ENCODE measurements around the gene VSIG10.

- TF ChIP-seq EZH2phosphoT487 (IDR thresholded peaks at IDR 0.05; ENCODE audit: borderline replicate concordance, low read length) (no peak), CTCF (IDR thresholded peaks at IDR 0.05; ENCODE audit: low read depth, low read length, poor library complexity, severe bottlenecking) (no peak)
These were observed 78.6 kb downstream of the VSIG10 start for GRCh38 chr12:118025168-118025567.

All from DOHH2 (cell line).